ENCODE measurements around the gene TPRA1.

DNA sequence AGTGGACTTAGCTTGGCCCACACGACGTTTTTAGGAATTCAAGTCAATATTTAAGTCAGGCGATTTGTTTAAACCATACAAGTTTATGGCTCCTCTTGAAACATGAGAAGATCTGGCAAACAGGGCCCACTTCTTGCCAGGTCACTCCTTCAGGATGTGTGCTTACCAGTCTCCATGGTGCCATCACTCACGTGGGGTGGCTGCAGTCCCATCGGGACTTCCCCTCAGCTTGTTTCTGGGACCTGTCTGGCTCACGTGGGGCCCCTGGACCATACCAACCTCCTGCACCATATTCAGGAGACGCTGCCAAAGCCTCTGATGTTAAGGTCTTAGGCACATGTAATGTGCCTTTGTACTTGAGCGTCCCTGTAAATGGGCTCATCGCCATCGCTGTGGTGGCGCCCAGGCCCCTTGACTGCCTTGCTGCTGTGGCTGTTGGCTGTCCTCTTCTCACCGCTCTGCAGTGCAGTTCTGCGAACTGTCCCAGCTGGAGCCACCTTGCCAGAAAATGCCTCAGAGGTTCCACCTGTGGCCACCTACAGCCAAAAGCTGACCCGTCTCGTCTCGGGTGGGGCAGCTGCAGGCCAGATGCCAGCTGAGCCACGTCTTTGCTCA is 16.6 kb upstream of the TPRA1 start:
- no peak for TF ChIP-seq POLR2A (IDR thresholded peaks at IDR 0.05; ENCODE audit: low read depth, low read length)
- TF ChIP-seq POLR2AphosphoS5 (IDR thresholded peaks at IDR 0.05; ENCODE audit: low read depth, low read length) = no peak

All from GM12891 (cell line).